Neutrophil (primary cell): Measurements from ENCODE around the gene TAF11.

ENCODE experiments used
- H3K27ac ChIP-seq: fragments of 200-600 bp; sonication (generic); 2 replicates; pipeline ENCODE4 v1.5.1; 2016; ENCODE audit warnings: mild to moderate bottlenecking, moderate library complexity
- H3K27me3 ChIP-seq: fragments of 200-600 bp; sonication (generic); 2 replicates; pipeline ENCODE4 v1.6.0; 2016; ENCODE audit warnings: mild to moderate bottlenecking
- H3K36me3 ChIP-seq: fragments of 200-600 bp; sonication (generic); 2 replicates; pipeline ENCODE4 v1.5.1; 2017
- H3K4me1 ChIP-seq, 2 experiments: fragments of 200-600 bp in 1 of 2; sonication (generic) in 1 of 2; 1 replicate in 1 of 2; 2 replicates in 1 of 2; pipeline versions ENCODE4 v1.5.1 to v1.6.1; 2013 to 2016; ENCODE audit warnings: low read depth in 1 of 2, low read length in 1 of 2, mild to moderate bottlenecking in 1 of 2, moderate library complexity in 1 of 2; ENCODE audit not compliant: control insufficient read depth in 1 of 2, insufficient read depth in 1 of 2
- H3K4me3 ChIP-seq, 2 experiments: fragments of 200-600 bp in 1 of 2; sonication (generic) in 1 of 2; 1 replicate in 1 of 2; 2 replicates in 1 of 2; pipeline ENCODE4 v1.5.1; 2013 to 2016; ENCODE audit warnings: low read depth in 1 of 2, low read length in 1 of 2, mild to moderate bottlenecking in 1 of 2, moderate library complexity in 1 of 2
- H3K9me3 ChIP-seq: fragments of 200-600 bp; sonication (generic); 2 replicates; pipeline ENCODE4 v1.5.1; 2016
- TF ChIP-seq, protein P1 (sequence below): fragments of 200-600 bp; sonication (generic); IDR thresholded peaks from 2 replicates; pipeline ENCODE4 v1.5.1; 2016; ENCODE audit warnings: antibody characterized with exemption

The TAF11 gene

DNA sequence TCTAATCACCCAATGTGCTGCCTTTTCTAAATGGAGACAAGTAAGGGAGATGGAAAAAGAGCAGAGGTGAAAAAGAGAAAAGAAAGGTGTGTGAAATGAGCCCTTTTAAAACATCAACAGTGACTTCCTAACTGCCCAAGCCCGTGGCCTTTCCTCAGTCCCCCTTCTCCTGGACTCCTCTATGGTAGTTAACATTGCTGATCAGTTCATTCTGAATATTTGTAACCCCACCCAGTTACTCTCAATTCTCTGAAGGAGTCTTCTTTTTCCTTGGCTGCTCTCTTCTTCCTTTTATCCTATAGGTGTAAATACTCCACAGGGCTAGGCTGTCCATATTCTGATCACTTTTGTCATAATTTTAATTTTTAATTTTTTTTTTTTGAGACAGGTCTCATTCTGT, 27.1 kb downstream of the TAF11 start:
- peaks cover 56% of the 10 kb centered on the region for H3K36me3 ChIP-seq

DNA sequence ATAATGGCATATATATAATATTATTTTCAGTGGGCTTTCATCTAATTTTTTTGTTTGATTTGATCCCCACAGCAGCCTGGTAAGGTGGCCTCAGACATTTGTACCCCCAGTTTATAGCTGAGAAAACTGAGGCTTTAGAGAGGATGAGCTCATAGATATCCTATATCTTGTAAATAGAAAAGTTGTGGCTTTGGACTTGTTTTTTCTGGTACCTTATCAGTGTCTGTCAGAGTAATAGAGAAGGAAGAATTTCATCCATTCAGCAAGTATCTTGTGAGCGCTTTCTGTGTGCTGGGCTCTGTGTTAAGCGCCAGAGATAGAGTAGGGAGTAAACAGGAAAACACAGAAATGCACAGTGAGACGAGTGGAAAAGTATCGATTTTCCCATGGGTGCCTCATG, 27.9 kb downstream of the TAF11 start:
- Histone ChIP-seq H3K4me3 (no peak overlapping the region), H3K27me3 (no peaks in the 10 kb centered on the region), H3K4me1 (no peaks in the 10 kb centered on the region), H3K36me3 (peaks cover 64% of the 10 kb centered on the region), H3K9me3 (no peaks in the 10 kb centered on the region), H3K27ac (no peak overlapping the region)
- TF ChIP-seq, protein P1, sequence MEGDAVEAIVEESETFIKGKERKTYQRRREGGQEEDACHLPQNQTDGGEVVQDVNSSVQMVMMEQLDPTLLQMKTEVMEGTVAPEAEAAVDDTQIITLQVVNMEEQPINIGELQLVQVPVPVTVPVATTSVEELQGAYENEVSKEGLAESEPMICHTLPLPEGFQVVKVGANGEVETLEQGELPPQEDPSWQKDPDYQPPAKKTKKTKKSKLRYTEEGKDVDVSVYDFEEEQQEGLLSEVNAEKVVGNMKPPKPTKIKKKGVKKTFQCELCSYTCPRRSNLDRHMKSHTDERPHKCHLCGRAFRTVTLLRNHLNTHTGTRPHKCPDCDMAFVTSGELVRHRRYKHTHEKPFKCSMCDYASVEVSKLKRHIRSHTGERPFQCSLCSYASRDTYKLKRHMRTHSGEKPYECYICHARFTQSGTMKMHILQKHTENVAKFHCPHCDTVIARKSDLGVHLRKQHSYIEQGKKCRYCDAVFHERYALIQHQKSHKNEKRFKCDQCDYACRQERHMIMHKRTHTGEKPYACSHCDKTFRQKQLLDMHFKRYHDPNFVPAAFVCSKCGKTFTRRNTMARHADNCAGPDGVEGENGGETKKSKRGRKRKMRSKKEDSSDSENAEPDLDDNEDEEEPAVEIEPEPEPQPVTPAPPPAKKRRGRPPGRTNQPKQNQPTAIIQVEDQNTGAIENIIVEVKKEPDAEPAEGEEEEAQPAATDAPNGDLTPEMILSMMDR = no peak

More for the DNA sequence above, 27.1 kb downstream of the TAF11 start:
- Histone ChIP-seq H3K27ac (no peak overlapping the region), H3K4me3 (no peak overlapping the region), H3K9me3 (no peaks in the 10 kb centered on the region), H3K27me3 (no peaks in the 10 kb centered on the region), H3K4me1 (no peaks in the 10 kb centered on the region)
- TF ChIP-seq, protein P1 = no peak

DNA sequence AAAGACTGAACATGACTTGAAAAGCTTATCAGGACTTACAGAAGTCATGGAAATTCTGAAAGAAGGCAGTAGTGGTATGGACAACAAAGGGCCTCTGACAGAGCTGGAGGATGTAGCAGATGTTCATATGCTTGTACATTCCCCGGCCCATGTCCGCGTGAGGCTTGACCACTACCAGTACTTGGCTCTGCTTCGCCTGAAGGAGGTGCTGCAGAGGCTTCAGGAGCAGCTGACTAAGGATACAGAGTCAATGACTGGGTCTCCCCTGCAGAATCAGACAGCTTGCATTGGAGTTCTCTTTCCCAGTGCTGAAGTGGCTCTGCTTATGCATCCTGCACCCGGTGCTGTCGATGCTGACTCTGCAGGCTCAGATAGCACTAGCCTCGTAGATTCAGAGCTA, 29.2 kb downstream of the TAF11 start:
- TF ChIP-seq, protein P1 = no peak
- no peak overlapping the region for H3K27ac ChIP-seq
- H3K4me1 ChIP-seq = no peaks in the 10 kb centered on the region
- no peak overlapping the region for H3K4me3 ChIP-seq
- H3K36me3 ChIP-seq = peaks cover 67% of the 10 kb centered on the region
- H3K27me3 ChIP-seq = no peaks in the 10 kb centered on the region
- H3K9me3 ChIP-seq = no peaks in the 10 kb centered on the region

DNA sequence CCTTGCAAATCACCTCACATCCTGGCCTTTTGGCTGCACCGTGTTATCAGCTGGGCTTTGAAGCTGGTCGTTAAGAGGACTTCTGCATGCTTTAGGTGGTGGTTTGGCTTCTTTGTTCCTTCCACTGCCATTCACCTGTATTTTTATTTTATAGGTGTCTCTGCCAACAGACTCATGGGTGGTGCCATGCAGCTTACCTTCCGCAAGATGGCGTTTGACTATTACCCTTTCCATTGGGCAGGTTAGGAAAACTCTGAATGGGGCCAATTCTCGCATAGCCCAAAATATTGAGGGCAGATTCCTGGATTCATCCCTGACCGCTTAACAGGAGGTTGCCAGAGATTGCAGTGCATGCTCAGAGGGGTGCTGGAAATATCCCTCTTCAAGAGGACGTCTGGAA, 32.4 kb downstream of the TAF11 start:
- TF ChIP-seq, protein P1 = no peak
- no peaks in the 10 kb centered on the region for H3K4me1 ChIP-seq
- no peak overlapping the region for H3K4me3 ChIP-seq
- no peaks in the 10 kb centered on the region for H3K9me3 ChIP-seq
- peaks cover 65% of the 10 kb centered on the region for H3K36me3 ChIP-seq
- no peak overlapping the region for H3K27ac ChIP-seq
- no peaks in the 10 kb centered on the region for H3K27me3 ChIP-seq

DNA sequence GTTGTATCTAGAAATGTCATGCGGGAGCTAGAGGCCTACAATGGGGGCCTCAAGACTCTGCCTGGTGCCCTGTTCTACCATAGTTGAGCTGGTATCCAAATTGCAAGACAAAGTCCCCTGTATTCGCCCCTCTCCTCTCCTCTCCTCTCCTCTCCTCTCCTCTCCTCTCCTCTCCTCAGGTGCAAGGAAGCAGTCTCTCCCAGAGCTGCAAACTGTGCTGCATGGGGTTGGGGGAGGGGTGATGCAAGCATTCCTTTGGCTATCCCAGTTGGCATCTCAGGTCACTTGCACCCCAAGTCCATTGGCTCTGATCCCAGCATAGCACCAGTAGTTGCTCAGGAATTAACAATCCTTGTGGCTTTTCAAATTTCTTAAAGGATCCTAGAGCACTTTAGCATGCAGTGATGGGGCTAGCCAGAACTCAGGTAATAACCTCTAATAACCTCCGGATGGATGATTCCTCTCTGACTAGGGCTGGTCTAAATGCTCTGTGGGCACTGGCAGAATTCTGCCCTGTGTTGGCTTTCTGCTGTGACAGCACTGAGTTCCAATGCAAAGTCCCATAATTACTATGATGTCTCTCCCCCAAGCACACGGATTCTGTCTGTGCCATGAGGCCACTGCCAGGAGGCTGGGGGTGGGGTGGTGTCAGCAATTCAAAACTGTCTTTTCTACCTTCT, 35.3 kb downstream of the TAF11 start:
- Histone ChIP-seq H3K9me3 (no peaks in the 10 kb centered on the region), H3K36me3 (peaks cover 36% of the 10 kb centered on the region), H3K27me3 (no peaks in the 10 kb centered on the region), H3K27ac (no peak overlapping the region), H3K4me1 (no peaks in the 10 kb centered on the region), H3K4me3 (no peak overlapping the region)
- TF ChIP-seq, protein P1 = no peak
